ENCODE measurements around the gene SERPINB3.
"Not testable (repeated sequence)": the region's sequence is repeated elsewhere in the genome, so short reads cannot be mapped to it uniquely, and the experiment has no call there.

The SERPINB3 gene

DNA sequence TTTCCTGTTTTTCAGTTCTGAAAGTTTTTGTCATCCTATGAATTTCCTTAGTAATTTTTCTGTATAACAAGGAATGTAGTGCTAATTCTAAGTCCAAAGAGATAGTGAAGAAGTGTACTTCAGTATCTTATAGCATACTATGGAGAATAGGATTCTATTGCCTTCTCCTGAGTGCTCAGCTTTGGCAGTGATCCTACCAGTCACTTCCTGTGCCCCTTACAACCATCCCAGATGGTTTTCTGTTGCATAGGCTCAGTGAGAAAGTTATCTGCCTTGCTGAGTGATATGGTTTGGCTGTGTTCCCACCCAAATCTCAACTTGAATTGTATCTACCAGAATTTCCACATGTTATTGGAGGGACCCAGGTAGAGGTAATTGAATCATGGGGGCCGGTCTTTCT is 17.0 kb downstream of the SERPINB3 start:
- DNase-seq, result not testable (repeated sequence)

DNA sequence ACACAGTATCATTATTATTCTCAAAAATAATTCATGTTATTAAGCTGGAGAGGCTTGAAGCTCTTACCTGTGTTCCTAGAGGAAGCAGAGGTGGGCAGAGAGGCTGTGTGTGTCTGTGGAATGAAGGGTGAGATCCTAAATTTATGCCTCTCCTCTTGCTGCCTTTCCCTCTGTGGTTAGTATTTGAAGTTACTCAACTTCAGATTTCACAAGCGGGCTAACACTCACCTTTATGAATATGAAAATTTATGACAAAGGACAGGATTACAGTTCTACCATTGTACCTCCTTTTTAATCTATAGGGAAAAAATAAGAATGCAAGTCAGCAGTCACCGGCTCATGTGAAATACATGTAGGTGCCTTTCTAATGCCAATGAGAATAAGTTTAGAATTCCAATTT is 17.6 kb downstream of the SERPINB3 start, which contains the start of gene SERPINB4:
Gene SERPINB4, minus strand, starts transcription at position 115 of the 400 bp plus-strand sequence. CDS start 679 bp downstream, outside the sequence.
- not testable (repeated sequence) for DNase-seq

DNA sequence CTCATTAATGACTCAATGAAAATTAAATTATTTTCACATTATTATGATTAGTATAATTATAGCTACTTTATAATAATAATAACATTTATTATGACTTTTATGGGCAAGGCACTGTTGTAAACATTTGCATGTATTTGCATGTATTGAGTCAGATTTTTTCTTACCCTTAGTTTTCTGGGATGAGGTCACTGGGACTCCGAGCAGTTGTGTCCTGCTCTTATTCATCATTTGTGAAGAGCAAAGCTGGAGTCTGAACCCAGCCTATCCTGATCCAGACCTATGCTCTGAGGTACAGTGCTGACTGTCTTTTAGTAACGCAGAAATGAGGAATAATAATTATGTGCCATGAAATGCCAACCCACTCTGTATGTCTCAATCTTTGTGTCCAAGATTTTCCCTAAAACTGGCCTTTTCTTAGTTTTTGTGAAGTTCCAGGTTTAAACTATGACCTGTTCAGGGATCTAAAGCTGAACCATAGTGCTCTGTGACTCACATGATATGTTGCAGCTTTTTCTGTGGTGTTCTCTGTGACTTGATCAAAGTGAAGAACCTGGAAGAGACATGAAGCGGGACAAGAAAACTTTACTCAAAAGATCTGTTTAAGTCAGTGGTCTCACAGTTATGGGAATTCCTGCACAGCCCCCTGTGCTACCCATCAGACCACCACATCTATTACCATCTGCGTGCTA is 18.9 kb downstream of the SERPINB3 start:
- not testable (repeated sequence) for DNase-seq

DNA sequence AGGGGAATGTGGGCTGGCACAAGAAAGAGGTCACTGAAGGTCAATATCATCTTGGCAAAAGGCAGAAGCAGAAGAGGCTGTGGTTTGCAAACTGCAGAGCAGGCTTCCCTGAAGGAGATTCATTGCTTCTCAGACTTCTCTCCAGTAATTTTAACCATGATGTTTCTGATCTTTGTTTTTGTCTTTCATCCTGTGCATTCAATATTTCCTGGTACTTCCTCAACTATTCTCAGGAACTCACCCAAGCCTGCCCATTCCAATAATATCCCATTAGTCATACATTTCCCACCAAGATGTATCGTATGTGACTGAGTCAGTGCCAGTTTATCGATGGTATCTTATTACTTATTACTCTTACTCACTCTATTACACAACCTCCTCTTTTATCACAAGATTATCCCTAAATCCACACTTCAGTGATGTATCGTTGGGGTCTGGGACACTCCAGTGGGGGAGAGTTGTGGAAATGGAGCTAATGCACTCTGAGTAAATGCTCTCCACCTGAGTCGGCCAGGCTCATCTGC is 20.5 kb downstream of the SERPINB3 start:
- DNase-seq, result not testable (repeated sequence)

DNA sequence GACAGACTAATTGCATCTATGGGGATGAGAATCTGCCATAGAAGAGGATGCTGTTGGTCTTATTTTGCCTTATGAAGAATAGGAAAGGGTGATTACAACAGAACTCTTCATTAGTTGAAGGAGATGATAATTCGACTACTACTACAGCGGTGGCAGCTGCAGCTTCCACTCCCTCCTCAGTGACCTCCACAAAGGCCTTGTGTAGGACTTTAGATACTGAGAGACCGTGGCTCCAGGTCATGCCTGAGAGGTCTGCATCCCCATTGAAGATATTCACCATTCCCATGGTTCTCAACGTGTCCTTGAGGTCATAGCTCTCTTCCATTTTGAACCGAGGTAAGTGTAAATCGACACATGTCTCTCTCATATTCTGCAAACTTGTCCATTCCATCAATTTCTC is 24.0 kb downstream of the SERPINB3 start:
- DNase-seq, result no peak

DNA sequence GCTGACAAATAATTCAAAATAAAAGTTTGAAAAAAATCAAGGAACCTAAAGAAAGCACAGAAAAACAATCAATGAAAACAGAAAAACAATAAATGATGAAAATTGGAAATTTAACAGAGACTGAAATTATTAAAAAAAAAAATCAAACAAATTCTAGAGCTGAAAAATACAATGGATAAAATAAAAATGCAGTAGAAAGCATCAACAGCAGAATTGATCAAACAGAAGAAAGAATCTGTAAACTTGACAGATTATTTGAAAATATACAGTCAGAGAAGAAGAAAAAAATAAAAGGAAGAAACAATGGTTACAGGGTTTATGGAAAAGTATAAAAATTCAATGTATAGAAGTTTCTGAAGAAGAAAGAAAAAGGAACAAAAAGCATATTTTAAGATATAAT is 33.9 kb downstream of the SERPINB3 start:
- no peak for DNase-seq

DNA sequence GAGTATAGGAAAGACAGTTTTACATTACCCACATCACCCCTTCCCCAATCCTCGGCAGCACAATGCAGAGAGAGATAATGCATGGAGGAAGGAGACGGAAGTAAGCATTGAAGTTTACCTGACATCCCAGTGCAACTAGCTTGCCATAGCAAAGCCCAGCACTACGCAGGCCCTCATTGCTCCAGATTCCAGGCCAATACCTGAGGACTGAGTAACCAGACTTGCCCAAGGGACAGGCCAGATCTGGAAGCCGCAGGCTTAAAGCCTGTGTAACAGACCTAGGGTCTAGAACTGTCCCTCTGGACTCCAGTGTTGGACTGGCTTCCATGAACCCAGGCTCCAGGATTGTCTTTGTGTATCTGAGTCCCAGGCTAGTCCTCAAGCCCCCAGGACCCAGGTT is 35.3 kb downstream of the SERPINB3 start:
- DNase-seq, result no peak

DNA sequence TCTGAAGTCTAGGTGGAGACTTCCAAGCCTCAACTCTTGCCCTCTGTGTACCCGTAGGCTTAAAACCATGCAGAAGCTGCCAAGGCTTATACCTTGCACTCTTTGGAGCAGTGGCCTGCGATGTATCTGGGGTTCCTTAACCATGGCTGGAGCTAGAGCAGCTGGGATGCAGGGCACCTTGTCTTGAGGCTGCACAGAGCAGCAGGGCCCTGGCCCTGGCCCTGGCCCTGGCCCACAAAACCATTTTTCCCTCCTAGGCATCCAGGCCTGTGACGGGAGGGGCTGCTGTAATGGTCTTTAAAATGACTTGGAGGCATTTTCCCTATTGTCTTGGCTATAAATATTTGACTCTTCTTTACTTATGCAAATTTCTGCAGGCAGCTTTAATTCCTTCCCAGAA is 36.8 kb downstream of the SERPINB3 start:
- DNase-seq, result no peak

DNA sequence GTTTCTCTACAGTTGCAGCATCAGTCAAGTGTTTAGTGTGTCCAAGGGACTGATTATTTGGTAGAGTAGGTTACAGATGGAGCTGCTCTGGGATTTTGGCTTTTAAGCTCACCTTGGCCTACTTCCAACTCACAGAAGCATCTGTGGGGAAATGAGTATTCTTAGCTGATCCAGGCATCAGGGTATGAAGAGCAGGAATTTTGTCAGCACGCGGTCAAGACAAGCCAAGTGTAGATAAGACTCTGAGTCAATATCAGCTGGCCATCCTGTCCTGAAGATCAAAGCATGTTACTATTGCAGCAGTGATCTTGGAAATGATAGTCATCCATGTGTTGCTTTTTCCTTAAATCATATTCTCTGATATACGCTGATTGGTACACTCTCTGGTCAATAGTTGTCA is 42.0 kb downstream of the SERPINB3 start:
- no peak for DNase-seq

DNA sequence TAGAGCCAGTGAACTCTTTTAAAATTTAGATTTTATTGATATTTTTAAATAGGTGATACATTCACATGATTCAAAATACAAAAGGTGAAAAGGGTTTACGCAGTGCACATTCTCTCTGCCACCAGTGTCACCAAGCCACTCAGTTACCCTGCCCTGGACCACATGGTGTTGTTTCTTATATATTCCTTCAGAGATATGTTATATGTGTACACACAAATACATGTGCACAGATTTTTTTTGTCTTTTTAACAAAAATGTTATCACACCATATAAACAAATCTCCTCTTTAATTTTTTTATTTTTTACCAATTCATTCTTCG is 43.8 kb downstream of the SERPINB3 start:
- DNase-seq, result no peak

DNA sequence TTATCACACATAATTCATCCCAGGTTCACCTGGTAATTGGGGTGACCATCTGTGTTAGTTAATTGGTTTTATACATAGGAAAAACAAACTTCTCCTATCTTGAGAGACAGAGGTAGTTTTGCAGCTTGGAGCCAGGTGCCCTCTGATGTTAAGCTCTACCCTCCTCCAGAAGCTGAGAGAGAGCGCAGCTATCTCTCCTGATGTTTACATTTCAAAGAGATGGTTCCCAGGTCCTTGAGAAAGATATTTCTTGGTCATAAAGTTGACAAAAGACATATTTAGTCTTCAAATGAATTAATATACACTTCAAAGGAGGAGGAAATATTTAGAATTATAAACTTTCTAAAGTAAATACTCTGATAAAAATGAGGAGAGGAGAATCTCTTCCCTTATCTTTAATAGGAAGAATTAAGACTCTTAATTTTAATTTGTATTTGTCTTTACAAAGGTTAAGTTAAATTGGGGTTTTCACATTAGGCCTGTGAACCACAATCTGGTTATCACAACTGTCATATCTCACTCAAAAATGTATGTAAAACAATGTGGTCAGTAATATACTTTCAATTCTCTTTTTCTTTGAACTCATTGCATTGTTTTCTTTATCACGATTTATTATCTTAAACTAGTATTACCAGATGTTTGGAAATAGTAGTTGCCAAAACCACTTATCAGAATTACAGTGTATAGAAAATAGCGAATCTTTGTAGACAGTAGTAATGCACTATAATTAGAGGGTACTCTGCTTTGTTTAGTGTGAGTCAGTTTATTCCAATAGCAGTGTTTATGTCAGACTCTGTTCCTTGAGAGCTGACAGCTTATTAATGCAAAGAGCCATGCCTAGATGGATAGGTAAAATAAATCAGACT is 44.4 kb downstream of the SERPINB3 start:
- no peak for DNase-seq

DNA sequence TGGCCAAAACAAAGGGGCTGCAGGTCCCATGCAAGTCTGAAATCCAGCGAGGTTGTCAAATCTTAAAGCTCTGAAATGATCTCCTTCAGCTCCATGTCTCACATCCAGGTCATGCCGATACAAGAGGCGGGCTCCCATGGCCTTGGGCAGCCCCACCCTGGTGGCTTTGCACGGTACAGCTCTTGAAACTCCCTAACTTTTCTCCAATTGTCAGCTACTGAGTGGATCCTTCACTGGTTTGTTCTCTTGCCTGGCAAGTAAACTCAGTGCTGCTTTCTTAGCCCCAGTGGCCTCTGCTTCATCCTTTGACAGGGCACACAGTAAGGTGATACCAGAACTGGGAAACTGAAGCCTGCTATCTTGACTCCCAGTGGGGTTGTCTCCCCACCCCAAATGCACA is 48.3 kb downstream of the SERPINB3 start:
- no peak for DNase-seq

DNA sequence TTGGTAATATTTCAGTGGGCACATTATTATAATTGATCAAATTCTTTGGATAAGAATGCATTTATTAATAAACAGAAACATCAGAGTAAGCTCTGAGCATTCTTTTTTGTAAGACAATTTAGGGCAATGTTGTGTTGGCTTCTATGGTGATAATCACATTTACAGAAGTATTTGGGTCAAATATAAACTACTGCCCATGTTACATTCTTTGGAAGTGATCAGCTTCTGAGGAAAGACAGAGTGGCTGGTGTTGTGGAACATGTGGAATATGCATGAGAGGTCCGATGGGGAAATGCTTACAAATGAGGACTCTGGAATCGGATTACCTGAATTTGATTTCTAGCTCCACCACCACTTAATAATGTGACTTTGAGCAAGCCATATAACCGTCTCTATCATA is 55.2 kb downstream of the SERPINB3 start:
- no peak for DNase-seq

All from SIG-M5 (cell line).